GM12875 (cell line): ENCODE measurements around the gene GPX5.

Source experiments
- H3K4me3 ChIP-seq: one replicate; pipeline ENCODE4 v1.5.1; 2011; ENCODE audit warnings: low read depth, low read length, control low read depth
- CTCF ChIP-seq: IDR thresholded peaks from 2 replicates; pipeline ENCODE4 v1.5.1; 2011; ENCODE audit warnings: low read depth, mild to moderate bottlenecking, control low read depth, inconsistent platforms, low read length, moderate library complexity, borderline replicate concordance; ENCODE audit not compliant: insufficient read depth

The GPX5 gene

DNA sequence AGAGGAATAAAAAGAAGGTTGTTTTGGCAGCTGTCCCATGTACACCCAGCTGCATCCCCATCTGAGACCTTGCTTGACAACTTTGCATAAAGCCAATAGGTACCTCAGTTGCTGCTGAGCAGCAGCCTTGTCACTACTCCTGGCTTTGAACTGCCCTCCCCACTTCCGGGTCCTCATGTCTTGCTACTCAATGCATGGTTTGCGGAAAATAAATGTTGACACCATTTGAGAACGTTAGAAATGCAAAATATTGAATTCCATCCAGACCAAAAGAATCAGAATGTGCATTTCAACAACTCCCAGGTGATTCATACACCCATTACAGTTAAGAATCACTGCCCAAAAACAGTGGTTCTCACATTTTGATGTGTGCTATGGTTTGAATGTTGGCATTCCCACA, 32.9 kb downstream of the GPX5 start:
- H3K4me3 ChIP-seq, result no peak overlapping the region
- no peak for TF ChIP-seq CTCF

DNA sequence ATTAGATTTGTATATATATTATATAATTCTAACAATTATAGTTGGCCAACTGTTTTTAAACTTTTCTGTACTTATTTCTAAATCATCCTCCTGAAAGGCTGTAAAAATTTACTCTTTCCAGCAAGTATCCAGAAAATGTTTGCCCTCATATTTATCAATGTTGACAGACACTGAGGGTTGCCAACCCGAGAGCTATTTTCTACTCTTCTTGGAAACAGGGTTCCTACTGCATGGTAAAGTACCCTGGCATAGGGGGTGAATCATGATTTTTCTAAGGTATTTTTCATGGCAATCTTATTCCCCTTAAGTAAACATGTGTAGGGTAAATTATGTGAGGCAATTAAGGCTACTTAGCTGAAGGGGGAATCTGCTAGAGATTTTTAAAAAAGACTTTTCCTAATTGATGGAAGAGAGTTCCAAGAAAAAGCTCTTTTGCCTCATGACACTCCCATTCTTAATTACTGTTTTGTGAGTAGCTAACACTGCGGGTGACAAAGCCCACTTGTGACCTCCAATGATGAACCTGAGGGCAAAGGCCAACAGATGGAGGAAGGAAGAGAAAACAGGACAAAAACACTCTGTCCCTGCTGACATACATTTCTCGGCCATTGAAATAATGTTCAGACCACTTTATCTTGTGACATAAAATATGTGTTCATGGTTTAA, 37.9 kb downstream of the GPX5 start:
- H3K4me3 ChIP-seq, result no peak overlapping the region
- no peak for TF ChIP-seq CTCF

GRCh38 chr6:28565823-28566526, 40.3 kb downstream of the GPX5 start:
- H3K4me3 ChIP-seq, result no peak overlapping the region
- TF ChIP-seq CTCF, result no peak

DNA sequence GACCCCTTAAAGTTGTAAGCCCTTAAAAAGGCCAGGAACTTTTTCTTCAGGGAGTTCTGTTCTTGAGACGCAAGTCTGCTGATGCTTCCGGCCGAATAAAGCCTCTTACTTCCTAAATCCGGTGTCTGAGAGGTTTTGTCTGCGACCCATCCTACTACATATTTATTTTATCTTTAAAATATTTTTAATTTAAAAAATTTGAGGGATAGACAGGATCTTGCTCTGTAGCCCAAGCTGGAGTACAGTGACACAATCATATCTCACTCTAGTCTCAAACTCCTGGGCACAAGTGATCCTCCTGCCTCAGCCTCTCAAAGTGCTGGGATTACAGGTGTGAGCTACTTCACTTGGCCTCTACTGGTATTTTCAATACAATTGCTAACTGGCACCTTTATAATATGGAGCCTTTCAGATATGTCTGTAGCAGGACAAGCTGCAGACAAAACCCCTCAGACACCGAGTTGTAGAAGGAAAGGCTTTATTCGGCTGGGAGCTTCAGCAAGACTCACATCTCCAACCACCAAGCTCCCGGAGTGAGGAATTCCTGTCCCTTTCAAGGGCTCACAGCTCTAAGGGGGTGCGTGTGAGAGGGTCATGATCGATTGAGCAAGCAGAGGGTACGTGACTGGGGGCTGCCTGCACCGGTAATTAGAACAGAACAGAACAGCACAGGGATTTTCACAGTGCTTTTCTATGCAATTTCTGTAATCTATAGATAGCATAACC, 41.0 kb downstream of the GPX5 start:
- TF ChIP-seq CTCF, result no peak
- H3K4me3 ChIP-seq, result no peak overlapping the region

DNA sequence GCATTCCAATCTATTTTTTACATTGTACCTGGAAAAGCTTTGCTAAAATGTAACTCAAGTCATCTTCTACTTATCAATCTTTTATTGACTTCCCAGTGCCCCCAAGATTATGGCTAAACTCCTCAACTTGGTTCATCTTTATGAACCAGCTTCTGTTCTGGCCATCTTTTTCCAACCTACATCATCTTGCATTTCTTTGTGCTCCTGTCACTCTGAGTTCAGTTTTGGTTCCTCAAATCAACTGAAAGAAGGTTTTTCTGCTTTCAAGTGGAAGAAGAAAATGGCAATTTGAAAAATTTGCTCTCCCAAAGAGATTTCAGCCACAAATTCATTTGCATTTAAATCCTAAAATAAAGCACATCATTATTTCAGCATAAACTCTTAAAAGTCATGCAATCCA, 41.8 kb downstream of the GPX5 start:
- H3K4me3 ChIP-seq, result no peak overlapping the region
- TF ChIP-seq CTCF, result no peak

GRCh38 chr6:28568515-28569108, 42.9 kb downstream of the GPX5 start:
- H3K4me3 ChIP-seq, result no peak overlapping the region
- no peak for TF ChIP-seq CTCF
